Measurements from ENCODE around the gene UBE2D2. TPM values are rescaled to one million over a fixed set of nuclear protein-coding genes. Genes with fewer than 3 reads are reported as not detected.

Gene UBE2D2
- total RNA-seq, 4 donors from 2014 or later = 65.2 to 114 (median 85.6) TPM

GRCh38 chr5:139514486-139514856 is 46.7 kb upstream of the UBE2D2 start:
- H3K27ac ChIP-seq = no peak overlapping the region
- 100% methylated on average over 1 of the region's 2 CpGs; no CpG with 5 or more reads in 1 of the 2 donors for WGBS, 2 donors (ENCODE audit: low coverage in 1 of 2)
- TF ChIP-seq EP300 (IDR thresholded peaks at IDR 0.05) (no peak), POLR2A (IDR thresholded peaks at IDR 0.05) (no peak), POLR2AphosphoS5 (IDR thresholded peaks at IDR 0.05) (no peak)
- TF ChIP-seq, protein P1, sequence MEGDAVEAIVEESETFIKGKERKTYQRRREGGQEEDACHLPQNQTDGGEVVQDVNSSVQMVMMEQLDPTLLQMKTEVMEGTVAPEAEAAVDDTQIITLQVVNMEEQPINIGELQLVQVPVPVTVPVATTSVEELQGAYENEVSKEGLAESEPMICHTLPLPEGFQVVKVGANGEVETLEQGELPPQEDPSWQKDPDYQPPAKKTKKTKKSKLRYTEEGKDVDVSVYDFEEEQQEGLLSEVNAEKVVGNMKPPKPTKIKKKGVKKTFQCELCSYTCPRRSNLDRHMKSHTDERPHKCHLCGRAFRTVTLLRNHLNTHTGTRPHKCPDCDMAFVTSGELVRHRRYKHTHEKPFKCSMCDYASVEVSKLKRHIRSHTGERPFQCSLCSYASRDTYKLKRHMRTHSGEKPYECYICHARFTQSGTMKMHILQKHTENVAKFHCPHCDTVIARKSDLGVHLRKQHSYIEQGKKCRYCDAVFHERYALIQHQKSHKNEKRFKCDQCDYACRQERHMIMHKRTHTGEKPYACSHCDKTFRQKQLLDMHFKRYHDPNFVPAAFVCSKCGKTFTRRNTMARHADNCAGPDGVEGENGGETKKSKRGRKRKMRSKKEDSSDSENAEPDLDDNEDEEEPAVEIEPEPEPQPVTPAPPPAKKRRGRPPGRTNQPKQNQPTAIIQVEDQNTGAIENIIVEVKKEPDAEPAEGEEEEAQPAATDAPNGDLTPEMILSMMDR (IDR thresholded peaks at IDR 0.05) = no peak

GRCh38 chr5:139517683-139518564 is 43.2 kb upstream of the UBE2D2 start:
- H3K27me3 ChIP-seq = no peaks in the 10 kb centered on the region

More at GRCh38 chr5:139514486-139514856, 46.7 kb upstream of the UBE2D2 start:
- no peaks in the 10 kb centered on the region for H3K36me3 ChIP-seq
- H3K4me3 ChIP-seq = no peak overlapping the region
- H3K27me3 ChIP-seq = no peaks in the 10 kb centered on the region
- H3K4me1 ChIP-seq = peaks cover 0 to 13% (median 0%) of the 10 kb centered on the region in 3 donors
- ATAC-seq = no peak
- H3K9me3 ChIP-seq = no peaks in the 10 kb centered on the region

GRCh38 chr5:139523635-139524445 is 37.3 kb upstream of the UBE2D2 start:
- H3K9me3 ChIP-seq = no peaks in the 10 kb centered on the region
- H3K27ac ChIP-seq = no peak overlapping the region
- H3K27me3 ChIP-seq = no peaks in the 10 kb centered on the region
- TF ChIP-seq POLR2AphosphoS5 (IDR thresholded peaks at IDR 0.05) (no peak), POLR2A (IDR thresholded peaks at IDR 0.05) (no peak), EP300 (IDR thresholded peaks at IDR 0.05) (no peak)
- TF ChIP-seq, protein P1 (IDR thresholded peaks at IDR 0.05) = no peak
- ATAC-seq = no peak
- no peaks in the 10 kb centered on the region for H3K4me1 ChIP-seq
- no peaks in the 10 kb centered on the region for H3K36me3 ChIP-seq
- WGBS, 2 donors (ENCODE audit: low coverage in 1 of 2) = 76 to 81% methylated on average over 4 to 6 of the region's 10 CpGs
- H3K4me3 ChIP-seq = no peak overlapping the region

More at GRCh38 chr5:139517683-139518564, 43.2 kb upstream of the UBE2D2 start:
- 14 to 22% methylated on average over 9 to 18 of the region's 56 CpGs for WGBS, 2 donors (ENCODE audit: low coverage in 1 of 2)
- ATAC-seq = peak; percentile 97
- peaks cover 0 to 13% (median 0%) of the 10 kb centered on the region in 3 donors for H3K4me1 ChIP-seq
- H3K4me3 ChIP-seq = peak overlapping the region; percentile 32 to 61
- H3K27ac ChIP-seq = peak overlapping the region; percentile 27 to 87 (median 84)
- TF ChIP-seq EP300 (IDR thresholded peaks at IDR 0.05) (no peak), POLR2A (IDR thresholded peaks at IDR 0.05) (peak; percentile 42 to 49), POLR2AphosphoS5 (IDR thresholded peaks at IDR 0.05) (peak; percentile 95)
- TF ChIP-seq, protein P1 (IDR thresholded peaks at IDR 0.05) = peak; percentile 96 to 98 (median 97)
- H3K36me3 ChIP-seq = no peaks in the 10 kb centered on the region
- H3K9me3 ChIP-seq = no peaks in the 10 kb centered on the region

DNA sequence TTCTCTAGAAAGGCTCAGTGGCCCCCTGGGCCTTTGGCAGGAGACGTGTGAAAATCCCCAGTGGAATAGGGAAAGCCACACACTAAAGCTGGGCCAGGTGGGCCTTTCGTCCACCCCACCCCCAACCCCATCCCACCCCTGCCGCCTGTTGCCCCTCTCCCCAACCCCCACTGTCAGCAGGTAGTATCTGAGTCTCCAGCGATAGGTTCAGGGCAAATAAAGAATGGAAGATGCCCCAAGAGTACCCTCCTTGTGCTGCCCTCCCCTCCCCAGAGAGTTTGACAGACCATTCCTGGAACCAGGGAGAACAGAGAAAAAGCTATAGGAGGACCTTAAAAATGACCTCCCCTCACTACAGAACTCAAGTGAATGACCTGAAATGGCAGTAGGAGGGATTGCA is 36.7 kb upstream of the UBE2D2 start:
- Histone ChIP-seq H3K9me3 (no peaks in the 10 kb centered on the region), H3K4me3 (no peak overlapping the region), H3K27ac (no peak overlapping the region), H3K4me1 (no peaks in the 10 kb centered on the region), H3K27me3 (no peaks in the 10 kb centered on the region), H3K36me3 (no peaks in the 10 kb centered on the region)
- WGBS, 2 donors (ENCODE audit: low coverage in 1 of 2) = 55% methylated on average over 2 of the region's 4 CpGs; no CpG with 5 or more reads in 1 of the 2 donors
- ATAC-seq = no peak
- TF ChIP-seq POLR2AphosphoS5 (IDR thresholded peaks at IDR 0.05) (no peak), POLR2A (IDR thresholded peaks at IDR 0.05) (no peak), EP300 (IDR thresholded peaks at IDR 0.05) (no peak)
- TF ChIP-seq, protein P1 (IDR thresholded peaks at IDR 0.05) = no peak

Measured in gastroesophageal sphincter (tissue), 4 donors.